Hepatocyte (in vitro differentiated cells): ENCODE results near the gene GNS. TPM values are rescaled to one million over a fixed set of nuclear protein-coding genes. Genes with fewer than 3 reads are reported as not detected.

Experiments used
- DNase-seq: peaks from one replicate; pipeline ENCODE4 v3.0.0-alpha.2; 2016; ENCODE audit warnings: low spot score
- H2AFZ ChIP-seq: fragments of 200-600 bp; sonication (generic); 2 replicates; pipeline ENCODE4 v1.6.0; 2016; ENCODE audit warnings: antibody characterized with exemption, mild to moderate bottlenecking
- H3K27ac ChIP-seq: fragments of 200-600 bp; sonication (generic); 2 replicates; pipeline ENCODE4 v1.5.1; 2016; ENCODE audit warnings: mild to moderate bottlenecking
- H3K27me3 ChIP-seq: fragments of 200-600 bp; sonication (generic); 2 replicates; pipeline ENCODE4 v1.6.1; 2016
- H3K36me3 ChIP-seq: fragments of 200-600 bp; sonication (generic); replicated peaks from 2 replicates; pipeline ENCODE4 v1.5.1; 2016; ENCODE audit warnings: low read depth; ENCODE audit not compliant: insufficient read depth
- H3K4me1 ChIP-seq: fragments of 200-600 bp; sonication (generic); 2 replicates; pipeline ENCODE4 v1.5.1; 2016; ENCODE audit warnings: mild to moderate bottlenecking, moderate library complexity; ENCODE audit not compliant: insufficient read depth
- H3K4me2 ChIP-seq: fragments of 200-600 bp; sonication (generic); 2 replicates; pipeline ENCODE4 v1.6.0; 2016
- H3K4me3 ChIP-seq: fragments of 200-600 bp; sonication (generic); 2 replicates; pipeline ENCODE4 v1.5.1; 2016; ENCODE audit warnings: mild to moderate bottlenecking
- H3K79me2 ChIP-seq: fragments of 200-600 bp; sonication (generic); 2 replicates; pipeline ENCODE4 v1.6.0; 2017; ENCODE audit warnings: mild to moderate bottlenecking
- H3K9me2 ChIP-seq: fragments of 200-600 bp; sonication (generic); replicated peaks from 2 replicates; pipeline ENCODE4 v1.6.0; 2017; ENCODE audit warnings: mild to moderate bottlenecking; ENCODE audit not compliant: insufficient read depth
- H3K9me3 ChIP-seq: fragments of 200-600 bp; sonication (generic); 2 replicates; pipeline ENCODE4 v1.5.1; 2016; ENCODE audit warnings: low read depth, mild to moderate bottlenecking
- H4K20me1 ChIP-seq: fragments of 200-600 bp; sonication (generic); 2 replicates; pipeline ENCODE4 v1.6.0; 2016; ENCODE audit warnings: mild to moderate bottlenecking; ENCODE audit not compliant: insufficient read depth, poor library complexity, severe bottlenecking
- EZH2 ChIP-seq: fragments of 200-600 bp; sonication (generic); IDR thresholded peaks from 2 replicates; pipeline ENCODE4 v1.6.1; 2016; ENCODE audit warnings: antibody characterized with exemption, mild to moderate bottlenecking, borderline replicate concordance
- EZH2phosphoT487 ChIP-seq: fragments of 200-600 bp; sonication (generic); IDR thresholded peaks from one replicate; pipeline ENCODE4 v1.6.1; 2018; ENCODE audit warnings: antibody characterized with exemption, mild to moderate bottlenecking, low read depth, moderate library complexity; ENCODE audit not compliant: unreplicated experiment, severe bottlenecking
- WGBS: methylation state at CpG from one replicate; pipeline ENCODE4 v1.1.6; 2016; ENCODE audit warnings: low lambda C conversion rate; ENCODE audit errors: missing lambda C conversion rate; 5-methylcytosine and 5-hydroxymethylcytosine counted together
- polyA plus RNA-seq: library from polyadenylated mRNA; unstranded; fragments of >200 nt; fragmentation: Nextera tagmentation; extraction: Ambion mirVana; gene quantifications from 2 replicates; pipeline ENCODE4 v1.2.1, GENCODE V29; 2016
- total RNA-seq: library from RNA; depleted of rRNA; stranded (reverse); fragments of >200 nt; gene quantifications from 2 replicates; pipeline ENCODE4 v1.2.3, GENCODE V29; 2014
- TF ChIP-seq, protein P1 (sequence below): fragments of 200-600 bp; sonication (generic); IDR thresholded peaks from 2 replicates; pipeline ENCODE4 v1.5.1; 2016; ENCODE audit warnings: antibody characterized with exemption, mild to moderate bottlenecking; ENCODE audit not compliant: poor library complexity

The GNS gene
- total and polyA plus RNA-seq, 2 experiments from 2014 or later = 88.0 to 193 TPM

DNA sequence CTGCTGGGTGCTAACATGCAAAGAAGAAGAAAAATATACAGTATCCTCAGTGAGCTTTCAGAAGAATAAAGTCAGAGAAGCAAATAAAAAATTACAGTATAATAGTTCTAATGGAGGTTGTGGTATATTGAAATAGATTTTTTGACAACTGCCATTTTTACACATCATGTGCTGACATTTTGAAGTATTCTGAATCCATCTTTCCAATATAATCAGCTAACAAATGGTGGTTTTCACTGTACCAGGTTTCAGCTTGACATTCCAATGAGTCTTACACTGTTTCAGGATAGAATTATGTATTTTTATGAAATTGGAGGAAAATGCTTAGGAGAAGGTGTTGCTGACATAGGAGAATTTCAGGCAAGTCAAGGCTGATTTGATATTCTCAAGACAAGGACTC is 39.0 kb upstream of the GNS start:
- Histone ChIP-seq H3K4me1 (peaks cover 3% of the 10 kb centered on the region), H3K4me2 (no peak overlapping the region), H3K4me3 (no peak overlapping the region), H3K27ac (no peak overlapping the region), H4K20me1 (no peaks in the 10 kb centered on the region), H3K79me2 (no peaks in the 10 kb centered on the region), H3K9me2 (no peaks in the 10 kb centered on the region), H3K27me3 (no peaks in the 10 kb centered on the region), H3K9me3 (no peaks in the 10 kb centered on the region), H3K36me3 (no peaks in the 10 kb centered on the region), H2AFZ (no peak overlapping the region)
- DNase-seq = no peak
- TF ChIP-seq EZH2phosphoT487 = no peak
- TF ChIP-seq, protein P1, sequence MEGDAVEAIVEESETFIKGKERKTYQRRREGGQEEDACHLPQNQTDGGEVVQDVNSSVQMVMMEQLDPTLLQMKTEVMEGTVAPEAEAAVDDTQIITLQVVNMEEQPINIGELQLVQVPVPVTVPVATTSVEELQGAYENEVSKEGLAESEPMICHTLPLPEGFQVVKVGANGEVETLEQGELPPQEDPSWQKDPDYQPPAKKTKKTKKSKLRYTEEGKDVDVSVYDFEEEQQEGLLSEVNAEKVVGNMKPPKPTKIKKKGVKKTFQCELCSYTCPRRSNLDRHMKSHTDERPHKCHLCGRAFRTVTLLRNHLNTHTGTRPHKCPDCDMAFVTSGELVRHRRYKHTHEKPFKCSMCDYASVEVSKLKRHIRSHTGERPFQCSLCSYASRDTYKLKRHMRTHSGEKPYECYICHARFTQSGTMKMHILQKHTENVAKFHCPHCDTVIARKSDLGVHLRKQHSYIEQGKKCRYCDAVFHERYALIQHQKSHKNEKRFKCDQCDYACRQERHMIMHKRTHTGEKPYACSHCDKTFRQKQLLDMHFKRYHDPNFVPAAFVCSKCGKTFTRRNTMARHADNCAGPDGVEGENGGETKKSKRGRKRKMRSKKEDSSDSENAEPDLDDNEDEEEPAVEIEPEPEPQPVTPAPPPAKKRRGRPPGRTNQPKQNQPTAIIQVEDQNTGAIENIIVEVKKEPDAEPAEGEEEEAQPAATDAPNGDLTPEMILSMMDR = no peak
- no peak for TF ChIP-seq EZH2

DNA sequence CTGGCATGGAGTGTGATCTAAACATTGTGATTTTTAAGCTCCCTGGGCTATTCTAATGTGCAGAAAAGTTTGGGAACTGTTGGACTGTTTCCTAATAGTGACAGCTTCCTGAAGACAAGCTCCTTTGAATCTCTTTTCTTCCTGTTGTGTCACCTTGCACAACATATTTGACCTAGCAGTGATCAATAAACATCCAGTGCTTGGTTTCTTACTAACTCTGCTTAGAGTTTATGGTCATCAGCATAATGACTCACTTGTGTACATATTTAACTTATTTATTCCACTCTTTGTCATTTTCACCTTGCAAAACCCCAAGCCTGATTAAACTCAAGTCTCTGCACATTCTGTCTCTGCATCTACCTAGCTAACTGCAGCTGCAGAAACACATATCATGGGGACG is 38.0 kb upstream of the GNS start:
- WGBS = 44% methylated on average over 1 of the region's 1 CpG
- peak; percentile 16 for DNase-seq
- H2AFZ ChIP-seq = no peak overlapping the region
- no peaks in the 10 kb centered on the region for H3K36me3 ChIP-seq
- no peaks in the 10 kb centered on the region for H4K20me1 ChIP-seq
- no peaks in the 10 kb centered on the region for H3K79me2 ChIP-seq
- H3K4me1 ChIP-seq = peaks cover 3% of the 10 kb centered on the region
- H3K9me2 ChIP-seq = no peaks in the 10 kb centered on the region
- peak overlapping the region; percentile 16 for H3K4me2 ChIP-seq
- H3K27ac ChIP-seq = peak overlapping the region; percentile 0
- H3K9me3 ChIP-seq = no peaks in the 10 kb centered on the region
- no peak for TF ChIP-seq EZH2phosphoT487
- TF ChIP-seq, protein P1 = no peak
- no peak for TF ChIP-seq EZH2
- no peaks in the 10 kb centered on the region for H3K27me3 ChIP-seq
- H3K4me3 ChIP-seq = no peak overlapping the region

DNA sequence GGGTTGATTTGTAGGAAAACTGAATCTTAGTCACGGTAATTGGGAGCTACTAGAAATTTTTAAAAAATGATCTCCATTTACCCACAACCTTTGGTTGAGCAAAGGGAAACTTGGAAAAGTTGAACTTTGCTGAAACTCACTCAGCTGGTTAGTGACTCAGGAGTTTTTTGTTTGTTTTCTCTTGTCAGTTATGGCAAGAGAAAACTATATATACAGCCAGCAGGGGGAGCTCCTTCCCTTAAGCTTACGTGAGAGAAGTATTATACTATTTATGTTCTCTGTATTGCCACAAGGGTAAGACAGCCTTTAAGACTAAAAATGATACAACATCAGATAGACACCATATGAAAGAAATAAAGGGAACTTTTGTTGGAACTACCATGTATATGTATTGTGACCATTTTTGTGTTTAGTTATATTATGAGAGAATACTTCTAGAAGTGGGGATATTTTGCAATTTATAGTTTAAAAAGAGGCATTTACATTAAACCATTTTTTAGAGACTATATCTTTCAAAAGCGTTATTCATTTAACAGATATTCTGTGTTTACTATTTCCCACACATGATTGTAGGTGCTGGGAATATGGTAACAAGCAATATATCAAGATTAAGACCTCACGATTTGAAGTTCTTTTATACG is 37.1 kb upstream of the GNS start:
- Histone ChIP-seq H3K27me3 (no peaks in the 10 kb centered on the region), H3K9me2 (no peaks in the 10 kb centered on the region), H2AFZ (no peak overlapping the region), H3K79me2 (no peaks in the 10 kb centered on the region), H3K9me3 (no peaks in the 10 kb centered on the region), H3K4me2 (peak overlapping the region; percentile 16), H3K4me3 (no peak overlapping the region), H3K36me3 (no peaks in the 10 kb centered on the region), H4K20me1 (no peaks in the 10 kb centered on the region), H3K4me1 (peaks cover 3% of the 10 kb centered on the region), H3K27ac (peak overlapping the region; percentile 27)
- TF ChIP-seq, protein P1 = peak; percentile 90
- TF ChIP-seq EZH2phosphoT487 = no peak
- DNase-seq = peak; percentile 95
- WGBS = 45% methylated on average over 5 of the region's 5 CpGs

DNA sequence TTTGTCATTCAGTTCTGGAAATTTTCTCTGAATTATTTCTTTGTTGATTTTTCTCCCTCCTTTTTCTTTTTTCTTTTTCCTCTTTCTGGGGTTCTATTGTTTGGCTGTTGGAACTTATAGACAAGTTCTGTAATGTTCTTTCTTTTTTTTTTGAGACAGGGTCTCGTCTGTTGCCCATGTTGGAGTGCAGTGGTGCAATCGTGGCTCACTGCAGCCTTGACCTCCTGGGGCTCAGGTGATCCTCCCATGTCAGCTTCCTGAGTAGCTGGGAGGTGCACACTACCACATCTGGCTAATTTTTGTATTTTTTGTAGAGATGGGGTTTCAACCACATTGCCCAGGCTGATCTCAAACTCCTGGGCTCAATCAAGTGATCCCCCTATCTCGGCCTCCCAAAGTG is 35.1 kb upstream of the GNS start:
- H3K27ac ChIP-seq = no peak overlapping the region
- TF ChIP-seq, protein P1 = no peak
- TF ChIP-seq EZH2 (no peak), EZH2phosphoT487 (no peak)
- H3K4me3 ChIP-seq = no peak overlapping the region
- H3K27me3 ChIP-seq = no peaks in the 10 kb centered on the region
- 85% methylated on average over 3 of the region's 3 CpGs for WGBS
- DNase-seq = no peak
- no peaks in the 10 kb centered on the region for H3K79me2 ChIP-seq
- H3K9me3 ChIP-seq = no peaks in the 10 kb centered on the region
- no peak overlapping the region for H3K4me2 ChIP-seq
- no peaks in the 10 kb centered on the region for H4K20me1 ChIP-seq
- H2AFZ ChIP-seq = no peak overlapping the region
- no peaks in the 10 kb centered on the region for H3K9me2 ChIP-seq
- H3K36me3 ChIP-seq = no peaks in the 10 kb centered on the region
- H3K4me1 ChIP-seq = peaks cover 3% of the 10 kb centered on the region
